ENCODE data around the gene CARMIL3.
A peak's percentile ranks its signal among the peaks of the same experiment; 100 is the strongest.
"Not testable (repeated sequence)": the region's sequence is repeated elsewhere in the genome, so short reads cannot be mapped to it uniquely, and the experiment has no call there.

The CARMIL3 gene, protein sequence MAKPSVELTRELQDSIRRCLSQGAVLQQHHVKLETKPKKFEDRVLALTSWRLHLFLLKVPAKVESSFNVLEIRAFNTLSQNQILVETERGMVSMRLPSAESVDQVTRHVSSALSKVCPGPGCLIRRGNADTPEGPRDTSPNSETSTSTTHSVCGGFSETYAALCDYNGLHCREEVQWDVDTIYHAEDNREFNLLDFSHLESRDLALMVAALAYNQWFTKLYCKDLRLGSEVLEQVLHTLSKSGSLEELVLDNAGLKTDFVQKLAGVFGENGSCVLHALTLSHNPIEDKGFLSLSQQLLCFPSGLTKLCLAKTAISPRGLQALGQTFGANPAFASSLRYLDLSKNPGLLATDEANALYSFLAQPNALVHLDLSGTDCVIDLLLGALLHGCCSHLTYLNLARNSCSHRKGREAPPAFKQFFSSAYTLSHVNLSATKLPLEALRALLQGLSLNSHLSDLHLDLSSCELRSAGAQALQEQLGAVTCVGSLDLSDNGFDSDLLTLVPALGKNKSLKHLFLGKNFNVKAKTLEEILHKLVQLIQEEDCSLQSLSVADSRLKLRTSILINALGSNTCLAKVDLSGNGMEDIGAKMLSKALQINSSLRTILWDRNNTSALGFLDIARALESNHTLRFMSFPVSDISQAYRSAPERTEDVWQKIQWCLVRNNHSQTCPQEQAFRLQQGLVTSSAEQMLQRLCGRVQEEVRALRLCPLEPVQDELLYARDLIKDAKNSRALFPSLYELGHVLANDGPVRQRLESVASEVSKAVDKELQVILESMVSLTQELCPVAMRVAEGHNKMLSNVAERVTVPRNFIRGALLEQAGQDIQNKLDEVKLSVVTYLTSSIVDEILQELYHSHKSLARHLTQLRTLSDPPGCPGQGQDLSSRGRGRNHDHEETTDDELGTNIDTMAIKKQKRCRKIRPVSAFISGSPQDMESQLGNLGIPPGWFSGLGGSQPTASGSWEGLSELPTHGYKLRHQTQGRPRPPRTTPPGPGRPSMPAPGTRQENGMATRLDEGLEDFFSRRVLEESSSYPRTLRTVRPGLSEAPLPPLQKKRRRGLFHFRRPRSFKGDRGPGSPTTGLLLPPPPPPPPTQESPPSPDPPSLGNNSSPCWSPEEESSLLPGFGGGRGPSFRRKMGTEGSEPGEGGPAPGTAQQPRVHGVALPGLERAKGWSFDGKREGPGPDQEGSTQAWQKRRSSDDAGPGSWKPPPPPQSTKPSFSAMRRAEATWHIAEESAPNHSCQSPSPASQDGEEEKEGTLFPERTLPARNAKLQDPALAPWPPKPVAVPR (N-terminal part only)
- total RNA-seq, result 0.33 to 5.3 (median 0.39) reads per million in 3 experiments

DNA sequence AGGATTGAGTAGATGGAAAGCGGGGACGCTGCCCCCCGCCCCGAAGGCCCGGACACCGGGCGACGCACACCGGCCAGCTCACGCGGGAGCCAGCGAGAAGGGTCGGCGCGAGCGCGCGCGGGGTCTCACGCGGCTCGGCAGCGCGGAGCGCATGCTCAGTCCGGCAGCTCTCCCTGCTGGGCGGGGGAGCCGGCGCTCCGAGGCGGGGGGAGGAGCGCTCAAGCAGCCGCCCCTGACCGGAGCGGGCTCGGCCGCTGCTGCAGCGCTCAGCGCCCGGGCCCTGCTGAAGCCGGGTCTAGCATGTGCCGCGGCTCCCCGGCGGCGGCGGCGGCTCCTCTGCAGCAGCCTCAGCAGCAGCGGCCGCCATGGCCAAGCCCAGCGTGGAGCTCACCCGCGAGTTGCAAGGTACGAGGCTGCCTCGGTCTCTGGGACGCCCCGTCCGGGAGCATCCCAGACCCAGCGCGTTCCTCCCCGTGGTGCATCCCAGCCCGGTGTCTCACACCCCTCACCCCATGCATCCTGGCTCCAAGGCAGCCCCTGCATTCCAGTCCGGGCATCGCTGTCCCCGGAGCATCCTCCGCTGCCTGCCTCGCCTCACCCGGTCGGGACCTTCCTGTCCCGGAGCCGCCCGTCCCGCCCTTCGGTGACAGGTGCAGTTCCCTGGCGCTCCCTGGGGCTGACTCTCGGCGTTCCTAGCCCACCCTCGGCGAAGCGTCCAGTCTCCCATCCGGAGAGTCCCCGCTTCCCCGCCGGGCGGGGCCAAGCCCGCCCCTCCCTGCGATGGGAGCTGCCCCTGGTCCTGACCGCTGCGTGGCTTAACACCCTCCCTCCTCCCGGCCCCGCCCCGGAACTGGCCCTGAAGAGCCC, at the start of gene CARMIL3:
TSS of gene CARMIL3 (plus strand) at position 221 of the 867 bp plus-strand sequence. CDS start at position 366, 145 bp downstream.
- peak; percentile 41 for DNase-seq

DNA sequence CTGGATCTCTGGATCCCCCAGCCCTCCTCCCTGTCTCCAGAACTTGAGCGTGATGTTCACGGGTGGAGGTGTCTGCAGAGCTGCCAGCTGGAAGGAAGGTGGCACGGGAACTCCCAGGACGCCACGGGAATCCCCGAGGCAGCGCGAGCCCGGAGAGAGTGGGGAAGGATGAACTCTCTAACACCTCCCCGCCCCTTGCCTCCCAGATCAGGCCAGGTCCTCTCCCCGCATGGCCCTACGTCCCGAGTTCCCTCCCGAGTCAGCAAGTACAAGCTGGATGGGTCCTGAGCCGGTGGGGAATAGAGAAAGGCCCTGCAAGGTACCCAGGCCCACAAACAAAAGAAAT, 45.4 kb upstream of the CARMIL3 start:
- not testable (repeated sequence) for DNase-seq

DNA sequence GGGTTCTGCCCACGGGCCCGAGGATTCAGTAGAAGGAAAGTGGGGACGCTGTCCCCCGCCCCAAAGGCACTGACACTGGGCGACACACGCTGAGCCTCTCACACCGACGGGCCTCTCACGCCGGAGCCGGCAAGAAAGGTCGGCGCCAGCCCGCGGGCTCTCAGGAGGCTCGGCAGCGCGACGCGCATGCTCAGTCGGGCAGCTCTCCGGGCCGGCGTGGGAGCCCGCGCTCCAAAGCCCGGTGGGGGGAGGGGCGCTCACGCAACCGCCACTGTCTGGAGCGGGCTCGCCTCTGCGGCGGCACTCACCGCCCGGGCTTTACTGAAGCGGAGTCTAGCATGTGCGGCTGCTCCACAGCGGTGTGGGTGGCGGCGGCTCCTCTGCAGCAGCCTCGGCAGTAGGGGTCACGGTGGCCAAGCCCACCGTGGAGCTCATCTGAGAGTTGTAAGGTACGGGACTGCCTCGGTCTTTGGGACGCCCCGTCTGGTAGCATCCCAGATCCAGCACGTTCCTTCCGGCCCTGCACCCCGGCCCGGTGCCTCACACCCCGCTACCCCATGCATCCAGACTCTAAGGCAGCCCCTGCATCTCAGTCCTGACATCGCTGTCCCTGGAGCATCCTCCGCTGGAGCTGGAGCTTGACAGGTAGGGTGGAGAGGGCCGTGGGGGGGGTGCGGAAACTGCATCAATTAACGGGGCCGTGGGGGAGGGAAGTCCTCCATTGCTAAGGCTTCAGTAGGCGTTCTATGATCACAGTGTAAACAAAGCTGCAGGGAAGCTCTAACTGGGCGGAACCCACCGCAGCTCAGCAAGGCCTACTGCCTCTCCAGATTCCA, 44.8 kb upstream of the CARMIL3 start:
- DNase-seq, result peak; percentile 60

DNA sequence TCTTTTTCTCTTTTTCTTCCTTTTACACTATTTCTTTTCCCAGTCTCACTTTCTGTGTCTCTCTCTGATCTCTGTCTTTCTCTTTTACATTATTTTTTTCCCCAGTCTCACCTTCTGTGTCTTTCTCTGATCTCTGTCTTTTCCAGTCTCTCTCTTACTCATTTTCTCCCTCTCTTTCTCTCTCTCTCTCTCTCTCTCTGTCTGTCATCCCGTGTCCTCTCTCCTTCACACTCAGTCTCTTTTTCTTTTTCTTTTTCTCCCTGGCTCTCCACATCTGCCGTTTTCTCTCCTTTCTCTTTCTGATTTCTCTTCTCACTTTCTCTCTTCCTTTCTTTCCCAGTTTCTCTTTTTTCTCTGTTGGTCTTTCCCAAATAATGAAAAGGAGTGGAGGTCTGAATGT, 40.8 kb upstream of the CARMIL3 start:
- DNase-seq, result no peak

DNA sequence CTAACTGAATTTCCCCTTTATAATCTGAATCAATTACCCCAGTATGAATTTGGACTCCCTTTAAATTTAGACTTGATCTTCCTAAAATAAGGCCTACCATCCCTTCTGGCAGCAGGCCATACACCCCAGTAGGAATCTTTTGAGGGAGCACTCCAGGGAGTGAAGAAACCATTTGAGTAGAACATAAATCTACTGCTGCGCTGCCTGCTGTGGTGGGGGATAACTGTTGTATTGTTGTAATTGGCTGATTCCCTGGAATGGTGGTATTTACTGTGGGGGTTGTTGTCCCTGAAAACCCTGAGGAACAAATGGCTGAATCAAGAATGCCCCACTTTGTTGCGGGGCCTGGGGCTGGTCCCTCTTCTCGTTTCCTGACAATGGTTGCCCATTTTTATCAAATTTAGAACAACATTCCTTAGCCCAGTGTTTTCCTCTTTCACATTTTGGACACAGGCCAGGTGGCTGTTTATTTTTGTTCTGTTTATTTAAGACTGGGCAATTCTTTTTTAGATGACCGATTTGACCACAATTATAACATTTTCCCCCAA, 39.0 kb upstream of the CARMIL3 start:
- DNase-seq, result not testable (repeated sequence)

DNA sequence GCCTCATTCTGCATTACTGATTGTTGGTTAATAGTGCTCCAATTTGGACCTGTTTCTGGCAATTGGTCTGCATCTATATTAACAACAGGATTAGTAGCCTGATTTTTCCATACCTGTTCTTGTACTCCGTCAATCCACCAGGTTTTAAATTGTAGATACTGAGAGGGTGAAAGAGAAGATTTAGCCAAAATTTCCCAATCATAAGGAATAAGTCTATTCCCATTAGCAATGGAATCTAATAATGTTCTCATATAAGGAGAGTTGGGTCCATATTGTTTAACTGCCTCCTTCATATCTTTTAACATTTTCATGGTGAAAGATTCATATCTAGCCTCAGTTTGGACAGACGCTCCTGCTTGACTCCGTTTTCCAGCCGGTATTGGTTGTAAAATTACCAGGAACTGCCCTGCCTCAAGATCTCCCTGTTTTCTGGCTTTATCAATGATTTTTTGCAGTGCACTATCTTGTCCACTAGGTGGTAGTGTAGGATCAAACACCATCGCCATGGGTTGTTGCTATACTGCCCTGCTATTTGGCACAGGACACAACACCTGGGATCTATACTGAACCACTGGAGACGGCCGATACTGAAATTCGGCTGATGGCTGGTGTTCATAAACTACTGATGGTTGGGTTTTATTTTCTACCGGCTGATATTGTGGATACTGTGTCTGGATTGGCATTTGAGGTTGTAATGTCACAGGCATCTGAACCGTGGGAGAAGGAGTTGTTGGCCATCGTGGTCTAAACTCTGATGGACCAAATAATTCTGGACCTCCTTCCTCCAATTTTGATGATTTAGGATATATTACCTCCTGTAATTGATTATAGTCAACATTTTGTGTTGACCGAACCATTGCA, 37.9 kb upstream of the CARMIL3 start:
- DNase-seq, result peak; percentile 50

DNA sequence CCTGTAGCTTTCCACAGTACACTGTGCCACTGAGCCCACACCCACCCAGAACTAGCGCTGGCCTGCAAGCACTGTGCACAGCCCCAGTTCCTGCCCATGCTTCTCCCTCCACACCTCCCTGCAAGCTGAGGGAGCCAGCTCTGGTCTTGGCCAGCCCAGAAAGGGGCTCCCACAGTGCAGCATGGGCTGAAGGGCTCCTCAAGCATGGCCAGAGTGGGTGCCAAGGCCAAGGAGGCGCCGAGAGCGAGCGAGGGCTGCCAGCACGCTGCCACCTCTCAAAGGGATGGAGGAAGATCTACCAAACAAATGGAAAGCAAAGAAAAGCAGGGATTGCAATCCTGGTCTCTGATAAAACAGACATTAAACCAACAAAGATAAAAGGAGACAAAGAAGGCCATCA, 36.1 kb upstream of the CARMIL3 start:
- not testable (repeated sequence) for DNase-seq

DNA sequence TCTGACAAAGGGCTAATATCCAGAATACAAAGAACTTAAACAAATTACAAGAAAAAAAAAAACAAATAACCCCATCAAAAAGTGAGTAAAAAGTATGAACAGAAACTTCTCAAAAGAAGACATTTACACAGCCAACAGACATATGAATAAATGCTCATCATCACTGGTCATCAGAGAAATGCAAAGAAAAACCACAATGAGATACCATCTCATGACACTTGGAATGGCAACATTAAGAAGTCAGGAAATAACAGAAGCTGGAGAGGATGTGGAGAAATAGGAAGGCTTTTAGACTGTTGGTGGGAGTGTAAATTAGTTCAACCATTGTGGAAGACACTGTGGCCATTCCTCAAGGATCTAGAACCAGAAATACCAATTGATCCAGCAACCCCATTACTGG, 32.8 kb upstream of the CARMIL3 start:
- DNase-seq, result not testable (repeated sequence)

DNA sequence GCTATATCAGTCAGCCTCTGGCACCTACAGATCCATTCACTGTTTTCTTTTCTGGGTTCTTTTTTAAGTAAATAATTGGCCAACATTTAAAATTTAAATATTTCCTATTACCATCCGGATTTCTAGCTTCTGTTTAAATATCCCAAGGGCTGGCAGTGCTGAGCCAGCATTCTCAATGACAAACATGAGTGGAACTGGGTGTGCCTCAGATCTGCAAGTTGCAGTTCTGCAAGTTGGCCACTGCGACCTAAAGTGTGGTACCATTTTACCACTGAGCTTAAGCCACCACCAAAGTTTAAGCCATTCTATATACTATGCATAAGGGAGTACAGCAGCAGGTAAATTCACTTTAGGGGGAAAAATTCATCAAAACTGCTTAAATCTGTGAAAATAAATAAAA, 31.9 kb upstream of the CARMIL3 start:
- DNase-seq, result not testable (repeated sequence)

DNA sequence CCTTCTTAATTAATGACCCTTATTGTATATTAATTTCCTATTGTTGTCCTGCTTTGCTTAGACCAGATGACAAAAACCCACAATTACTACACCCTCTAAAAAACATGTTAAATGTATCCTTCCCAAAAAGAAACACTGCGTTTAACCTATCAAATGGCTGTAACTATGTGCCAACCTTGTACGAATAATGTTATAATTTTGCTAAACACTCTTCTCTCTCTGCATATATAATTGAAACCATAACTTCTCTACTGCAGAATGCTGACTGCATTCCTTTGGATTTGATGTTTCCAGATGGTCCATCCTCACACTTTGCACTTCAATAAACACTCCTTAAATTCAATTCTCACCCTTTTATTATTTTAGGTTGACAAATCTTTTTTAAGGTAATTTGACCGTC, 31.3 kb upstream of the CARMIL3 start:
- DNase-seq, result not testable (repeated sequence)

DNA sequence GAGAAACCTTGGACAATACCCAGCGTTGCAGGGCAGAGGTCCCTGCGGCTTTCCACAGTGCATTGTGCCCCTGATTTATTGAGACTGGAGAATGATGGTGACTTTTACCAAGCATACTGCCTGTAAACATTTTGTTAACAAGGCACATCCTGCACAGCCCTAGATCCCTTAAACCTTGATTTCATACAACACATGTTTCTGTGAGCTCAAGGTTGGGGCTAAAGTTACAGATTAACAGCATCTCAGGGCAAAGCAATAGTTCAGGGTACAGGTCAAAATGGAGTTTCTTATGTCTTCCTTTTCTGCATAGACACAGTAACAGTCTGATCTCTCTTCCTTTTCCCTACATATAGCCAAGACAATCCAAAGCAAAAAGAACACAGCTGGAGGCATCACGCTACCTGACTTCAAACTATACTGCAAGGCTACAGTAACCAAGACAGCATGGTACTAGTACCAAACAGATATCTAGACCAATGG, 26.8 kb upstream of the CARMIL3 start:
- not testable (repeated sequence) for DNase-seq

DNA sequence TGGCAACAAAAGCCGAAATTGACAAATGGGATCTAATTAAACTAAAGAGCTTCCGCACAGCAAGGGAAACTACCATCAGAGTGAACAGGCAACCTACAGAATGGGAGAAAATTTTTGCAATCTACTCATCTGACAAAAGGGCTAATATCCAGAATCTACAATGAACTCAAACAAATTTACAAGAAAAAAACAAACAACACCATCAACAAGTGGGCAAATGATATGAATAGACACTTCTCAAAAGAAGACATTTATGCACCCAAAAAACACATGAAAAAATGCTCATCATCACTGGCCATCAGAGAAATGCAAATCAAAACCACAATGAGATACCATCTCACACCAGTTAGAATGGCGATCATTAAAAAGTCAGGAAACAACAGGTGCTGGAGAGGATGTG, 22.1 kb upstream of the CARMIL3 start:
- not testable (repeated sequence) for DNase-seq

DNA sequence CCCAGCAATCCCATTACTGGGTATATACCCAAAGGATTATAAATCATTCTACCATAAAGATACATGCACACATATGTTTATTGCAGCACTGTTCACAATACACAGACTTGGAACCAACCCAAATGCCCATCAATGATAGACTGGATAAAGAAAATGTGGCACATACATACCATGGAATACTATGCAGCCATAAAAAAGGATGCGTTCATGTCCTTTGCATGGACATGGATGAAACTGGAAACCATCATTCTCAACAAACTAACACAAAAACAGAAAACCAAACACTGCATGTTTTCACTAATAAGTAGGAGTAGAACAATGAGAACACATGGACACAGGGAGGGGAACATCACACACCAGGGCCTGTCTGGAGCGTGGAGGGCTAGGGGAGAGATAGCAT, 20.5 kb upstream of the CARMIL3 start:
- DNase-seq, result not testable (repeated sequence)

DNA sequence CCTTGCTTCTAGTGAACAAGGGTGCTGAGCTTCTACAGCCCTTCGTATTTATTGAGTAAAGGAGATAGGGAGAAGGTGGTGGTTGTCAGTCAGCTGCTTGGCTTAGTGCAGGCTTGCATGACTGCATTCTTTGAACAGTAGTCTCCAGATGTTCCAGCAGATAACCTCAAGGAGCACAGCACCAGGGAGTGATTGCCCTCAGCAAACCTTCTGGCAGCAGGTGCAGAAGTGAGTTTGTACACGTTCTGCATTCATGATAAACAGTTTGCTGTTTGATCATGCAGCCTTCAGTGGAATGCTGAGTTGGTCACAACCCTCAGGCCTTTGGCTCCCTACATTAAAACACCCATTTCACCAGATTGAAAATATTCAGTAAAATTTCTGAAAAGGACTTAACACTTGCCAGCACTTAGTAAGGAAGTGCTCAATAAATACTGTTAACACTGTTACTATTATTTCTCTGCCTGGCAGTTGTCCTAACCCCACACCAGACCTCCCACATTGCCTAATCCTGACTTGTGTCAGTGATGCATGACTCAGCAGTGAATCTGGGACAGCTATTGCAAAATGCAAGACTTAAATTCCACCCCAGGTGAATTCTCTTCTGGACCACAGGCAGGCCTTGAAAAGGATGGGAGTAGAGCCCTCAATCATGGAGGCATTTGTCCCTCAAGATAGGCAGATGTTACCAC, 18.9 kb upstream of the CARMIL3 start:
- no peak for DNase-seq

DNA sequence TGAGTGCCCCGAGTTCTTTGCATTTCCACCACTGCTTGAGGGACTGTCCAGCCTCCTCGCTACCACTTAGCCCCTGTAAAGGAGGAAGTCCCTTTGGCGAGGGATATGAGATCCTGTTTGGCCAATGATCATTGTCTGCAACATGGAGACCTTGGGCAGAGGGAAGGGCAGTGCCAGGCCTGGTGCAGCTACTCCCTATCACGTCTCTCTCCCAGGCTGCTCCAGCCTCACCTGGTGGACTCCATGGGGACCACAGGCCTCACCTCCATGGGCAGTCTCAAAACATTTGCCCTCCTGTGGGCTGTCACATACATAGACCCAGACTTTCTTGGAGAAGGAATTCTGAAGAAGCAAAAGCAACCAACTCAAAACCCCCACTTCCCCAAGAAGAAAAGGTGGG, 16.0 kb upstream of the CARMIL3 start:
- not testable (repeated sequence) for DNase-seq

DNA sequence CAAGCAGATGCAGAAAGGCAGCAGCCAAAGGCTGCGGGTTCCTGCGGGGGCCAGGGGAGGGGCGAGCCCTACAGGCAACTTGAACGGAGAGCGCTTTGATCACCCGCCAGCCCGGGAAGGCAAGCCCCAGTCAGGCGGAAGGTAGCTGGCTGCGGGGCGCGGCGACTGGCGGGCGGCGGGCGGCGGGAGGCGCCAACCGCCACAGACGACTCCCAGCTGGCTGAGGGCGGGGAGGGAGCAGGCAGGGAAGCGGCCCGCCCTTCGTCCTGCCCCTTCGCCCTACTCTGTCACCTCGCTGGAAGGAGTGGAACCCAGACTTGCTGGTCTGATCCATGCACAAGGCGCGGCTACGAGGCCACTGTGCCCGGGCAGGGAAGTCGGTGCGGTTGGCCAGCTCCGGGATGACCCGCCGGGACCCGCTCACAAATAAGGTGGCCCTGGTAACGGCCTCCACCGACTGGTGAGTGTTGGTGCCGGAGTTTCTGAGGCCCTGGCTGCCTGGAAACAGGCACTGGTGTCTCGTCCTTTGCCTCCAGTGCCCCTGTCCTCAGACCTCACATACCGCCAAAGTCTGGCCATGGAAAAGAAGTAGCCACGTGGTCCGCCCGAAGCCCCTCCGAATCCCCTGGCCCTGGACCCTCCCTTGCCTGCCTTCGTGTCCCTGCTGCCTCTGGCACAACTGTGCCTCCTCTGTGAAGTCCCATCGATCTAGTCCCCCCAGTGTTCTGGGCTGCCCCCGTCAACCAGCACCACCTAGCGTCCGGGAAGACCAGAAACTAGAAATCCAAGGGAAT, 15.4 kb upstream of the CARMIL3 start:
- DNase-seq, result peak; percentile 62

DNA sequence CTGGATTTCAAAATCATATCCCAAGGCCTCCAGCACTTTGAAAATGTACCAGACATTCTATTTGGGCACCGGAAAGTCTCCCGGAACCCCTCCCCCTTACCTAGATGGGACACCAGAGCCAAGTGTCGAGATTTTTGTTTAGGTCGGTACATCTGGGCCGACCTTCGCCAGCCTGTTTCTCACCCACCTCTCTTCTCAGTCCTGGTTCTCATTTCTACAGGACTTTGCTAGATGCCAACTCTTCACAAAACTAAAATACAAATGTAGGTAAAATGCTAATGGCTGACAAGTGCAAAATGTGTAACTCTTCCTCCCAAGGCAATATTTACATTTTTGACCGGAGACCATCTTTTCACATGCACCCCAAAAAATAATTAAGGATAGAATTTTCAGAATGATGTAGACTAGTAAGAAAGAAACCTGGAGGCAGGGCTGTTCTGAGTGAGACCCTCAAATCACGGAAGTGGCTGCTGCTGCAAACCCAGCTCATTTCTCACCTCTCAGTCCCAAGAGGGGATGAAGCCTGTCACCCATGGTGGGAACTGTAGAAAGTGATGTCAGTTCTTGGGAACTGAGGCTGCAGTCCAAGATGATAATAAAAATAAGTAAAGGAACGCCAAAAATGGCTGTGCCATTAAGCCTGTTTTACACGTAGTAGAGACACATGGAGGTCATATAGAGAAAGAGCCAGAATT, 14.7 kb upstream of the CARMIL3 start:
- not testable (repeated sequence) for DNase-seq
